Measurements from ENCODE around the gene CKS2.
"Not testable (repeated sequence)": the region's sequence is repeated elsewhere in the genome, so short reads cannot be mapped to it uniquely, and the experiment has no call there.

CKS2 gene

DNA sequence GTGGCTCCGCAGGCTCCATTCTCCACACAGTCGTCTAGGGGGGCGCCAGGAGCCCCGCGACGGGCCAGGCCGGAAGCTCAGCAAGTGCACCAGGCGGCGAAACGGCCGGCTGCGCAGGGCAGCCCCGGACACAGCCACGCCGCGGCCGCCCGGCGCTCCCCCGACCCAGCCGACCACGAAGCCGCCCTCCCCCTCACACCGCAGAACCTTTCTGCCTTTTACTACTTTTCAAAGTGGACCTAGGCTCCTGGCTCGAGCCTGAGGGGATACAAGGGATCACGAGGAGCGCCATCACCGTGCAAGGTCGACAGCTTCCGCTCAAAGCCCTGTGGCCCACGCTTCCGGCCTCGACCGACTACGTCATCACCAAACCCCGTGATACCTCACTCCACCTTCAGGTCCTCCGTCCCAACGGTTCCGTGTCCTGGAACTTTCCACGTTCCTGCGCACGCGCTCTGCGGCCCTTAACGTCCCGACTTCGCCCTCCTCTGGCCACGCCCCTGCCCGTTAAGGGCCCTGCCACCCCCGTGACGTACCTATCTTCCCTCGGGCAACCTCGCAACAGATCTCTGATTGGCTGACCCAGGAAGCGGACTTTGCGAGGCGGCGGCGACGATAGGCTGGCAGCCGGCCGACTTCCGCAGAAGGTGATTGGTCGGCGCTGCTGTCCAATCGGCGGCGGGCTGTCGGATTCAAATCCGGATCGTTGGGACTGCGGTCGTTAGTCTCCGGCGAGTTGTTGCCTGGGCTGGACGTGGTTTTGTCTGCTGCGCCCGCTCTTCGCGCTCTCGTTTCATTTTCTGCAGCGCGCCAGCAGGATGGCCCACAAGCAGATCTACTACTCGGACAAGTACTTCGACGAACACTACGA lies at the start of gene CKS2:
Gene CKS2 (plus strand): TSS at position 721 of the 871 bp plus-strand sequence. CDS start 98 bp downstream, at position 819.
- Histone ChIP-seq H3K9ac (ENCODE audit: low read length in 5 of 5) (peak within 1 kb of the TSS; percentile 79 to 98 (median 91)), H3K27ac (ENCODE audit: low read depth, low read length) (peak within 1 kb of the TSS; percentile 100), H3K9me3 (ENCODE audit: control insufficient read depth in 5 of 5, low read length in 5 of 5) (no peaks in the 10 kb centered on the region), H3K36me3 (ENCODE audit: control insufficient read depth in 5 of 5, insufficient read depth in 5 of 5, low read length in 5 of 5) (peaks cover 0 to 2% (median 0%) of the 10 kb centered on the region in 5 donors), H3K4me3 (ENCODE audit: low read depth in 1 of 5, low read length in 5 of 5) (peak within 1 kb of the TSS; percentile 76 to 83 (median 77)), H3K4me1 (ENCODE audit: control insufficient read depth in 5 of 5, insufficient read depth in 5 of 5, low read length in 5 of 5) (peaks cover 0 to 21% (median 19%) of the 10 kb centered on the region in 5 donors), H3K27me3 (ENCODE audit: control insufficient read depth in 5 of 5, insufficient read depth in 4 of 5, low read length in 5 of 5) (peaks cover 0 to 5% (median 0%) of the 10 kb centered on the region in 5 donors)

DNA sequence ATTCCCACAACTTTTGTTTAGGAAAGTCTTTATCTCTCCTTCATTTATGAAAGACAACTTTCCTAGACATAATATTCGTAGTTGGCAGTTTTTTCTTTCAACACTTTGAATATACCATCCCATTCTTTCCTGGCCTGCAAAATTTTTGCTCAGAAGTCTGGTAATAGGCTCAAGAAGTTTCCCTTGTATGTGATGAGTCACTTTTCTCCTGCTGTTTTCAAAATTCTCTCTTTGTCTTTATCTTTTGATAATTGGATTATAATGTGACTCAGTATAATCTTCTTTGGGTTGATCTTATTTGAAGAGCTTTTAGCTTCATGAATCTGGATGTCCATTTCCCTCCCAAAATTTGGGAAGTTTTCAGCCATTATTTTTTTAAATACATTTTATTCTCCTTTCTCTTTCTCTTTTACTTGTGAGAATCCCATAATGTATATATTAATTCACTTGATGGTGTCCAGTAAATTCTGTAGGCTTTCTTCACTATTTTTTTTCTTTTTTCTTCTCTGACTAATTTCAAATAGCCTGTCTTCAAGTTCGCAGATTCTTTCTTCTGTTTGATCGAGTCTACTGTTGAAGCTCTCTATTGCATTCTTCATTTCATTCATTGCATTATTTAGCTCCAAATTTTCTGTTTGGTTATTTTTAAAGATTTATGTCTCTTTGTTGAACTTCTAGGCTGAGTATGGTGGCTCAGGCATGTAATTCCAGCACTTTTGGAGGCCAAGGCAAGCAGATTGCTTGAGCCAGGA lies 37.3 kb upstream of the CKS2 start:
- H3K9ac ChIP-seq (ENCODE audit: low read length in 5 of 5), result no peak overlapping the region
- H3K4me1 ChIP-seq (ENCODE audit: control insufficient read depth in 5 of 5, insufficient read depth in 5 of 5, low read length in 5 of 5), result no peaks in the 10 kb centered on the region
- H3K27me3 ChIP-seq (ENCODE audit: control insufficient read depth in 5 of 5, insufficient read depth in 4 of 5, low read length in 5 of 5), result no peaks in the 10 kb centered on the region
- H3K27ac ChIP-seq (ENCODE audit: low read depth, low read length), result no peak overlapping the region
- peaks cover 4 to 13% (median 8%) of the 10 kb centered on the region in 5 donors for H3K9me3 ChIP-seq (ENCODE audit: control insufficient read depth in 5 of 5, low read length in 5 of 5)
- no peaks in the 10 kb centered on the region for H3K36me3 ChIP-seq (ENCODE audit: control insufficient read depth in 5 of 5, insufficient read depth in 5 of 5, low read length in 5 of 5)
- peak overlapping the region in 1 of 5 donors; percentile 32 for H3K4me3 ChIP-seq (ENCODE audit: low read depth in 1 of 5, low read length in 5 of 5)

- H3K36me3 ChIP-seq (ENCODE audit: control insufficient read depth in 5 of 5, insufficient read depth in 5 of 5, low read length in 5 of 5), result no peaks in the 10 kb centered on the region
- H3K9me3 ChIP-seq (ENCODE audit: control insufficient read depth in 5 of 5, low read length in 5 of 5), result peaks cover 4 to 13% (median 8%) of the 10 kb centered on the region in 5 donors
- no peak overlapping the region for H3K4me3 ChIP-seq (ENCODE audit: low read depth in 1 of 5, low read length in 5 of 5)
- no peak overlapping the region for H3K27ac ChIP-seq (ENCODE audit: low read depth, low read length)
- H3K27me3 ChIP-seq (ENCODE audit: control insufficient read depth in 5 of 5, insufficient read depth in 4 of 5, low read length in 5 of 5), result no peaks in the 10 kb centered on the region
- no peak overlapping the region for H3K9ac ChIP-seq (ENCODE audit: low read length in 5 of 5)
- no peaks in the 10 kb centered on the region for H3K4me1 ChIP-seq (ENCODE audit: control insufficient read depth in 5 of 5, insufficient read depth in 5 of 5, low read length in 5 of 5)
These were observed 36.2 kb upstream of the CKS2 start for GRCh38 chr9:89274838-89275237.

GRCh38 chr9:89276040-89276439 lies 35.0 kb upstream of the CKS2 start:
- H3K4me3 ChIP-seq (ENCODE audit: low read depth in 1 of 5, low read length in 5 of 5); H3K9ac ChIP-seq (ENCODE audit: low read length in 5 of 5); H3K27me3 ChIP-seq (ENCODE audit: control insufficient read depth in 5 of 5, insufficient read depth in 4 of 5, low read length in 5 of 5); H3K27ac ChIP-seq (ENCODE audit: low read depth, low read length); H3K4me1 ChIP-seq (ENCODE audit: control insufficient read depth in 5 of 5, insufficient read depth in 5 of 5, low read length in 5 of 5); H3K36me3 ChIP-seq (ENCODE audit: control insufficient read depth in 5 of 5, insufficient read depth in 5 of 5, low read length in 5 of 5): not testable (repeated sequence)
- peaks cover 4 to 13% (median 8%) of the 10 kb centered on the region in 5 donors for H3K9me3 ChIP-seq (ENCODE audit: control insufficient read depth in 5 of 5, low read length in 5 of 5)

DNA sequence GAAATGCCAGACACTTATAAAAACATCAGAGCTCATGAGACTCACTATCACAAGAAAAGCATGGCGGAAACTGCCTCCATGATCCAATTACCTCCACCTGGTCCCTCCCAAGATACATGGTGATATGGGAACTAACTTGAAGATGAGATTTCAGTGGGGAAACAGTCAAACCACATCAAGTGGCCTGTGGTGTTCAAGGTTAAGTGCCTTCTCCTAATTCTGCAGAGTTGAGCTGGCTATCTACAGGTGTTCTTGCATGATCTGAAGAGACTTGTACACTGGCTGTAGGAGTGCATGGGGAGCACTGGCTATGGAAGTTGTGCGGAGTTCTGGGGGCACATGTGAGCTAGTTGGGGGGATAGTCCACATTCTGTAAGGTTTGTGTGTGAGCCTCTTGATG lies 34.0 kb upstream of the CKS2 start:
- H3K36me3 ChIP-seq (ENCODE audit: control insufficient read depth in 5 of 5, insufficient read depth in 5 of 5, low read length in 5 of 5), result no peaks in the 10 kb centered on the region
- no peak overlapping the region for H3K4me3 ChIP-seq (ENCODE audit: low read depth in 1 of 5, low read length in 5 of 5)

DNA sequence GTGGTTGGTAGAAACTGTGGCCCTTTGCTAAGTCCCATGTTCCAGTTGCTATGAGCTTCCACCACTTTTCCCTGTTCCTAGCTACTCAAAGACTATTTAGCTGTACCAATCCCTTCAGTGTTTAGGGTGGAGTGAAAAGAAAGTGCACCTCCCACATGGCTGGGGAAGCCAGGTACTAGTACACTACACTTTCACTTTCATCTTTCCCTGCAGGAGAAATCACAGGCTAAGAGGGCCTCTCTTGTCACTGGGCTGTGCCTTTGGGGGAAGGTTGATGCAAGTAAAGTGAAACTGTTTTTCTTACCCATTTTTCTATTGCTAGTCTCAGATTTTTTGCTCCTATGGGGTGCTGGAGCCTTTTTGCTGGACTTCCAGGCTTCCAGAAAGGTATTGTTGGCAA lies 33.5 kb upstream of the CKS2 start:
- Histone ChIP-seq H3K27ac (ENCODE audit: low read depth, low read length) (no peak overlapping the region), H3K4me1 (ENCODE audit: control insufficient read depth in 5 of 5, insufficient read depth in 5 of 5, low read length in 5 of 5) (peaks cover 0 to 4% (median 3%) of the 10 kb centered on the region in 5 donors), H3K36me3 (ENCODE audit: control insufficient read depth in 5 of 5, insufficient read depth in 5 of 5, low read length in 5 of 5) (no peaks in the 10 kb centered on the region), H3K27me3 (ENCODE audit: control insufficient read depth in 5 of 5, insufficient read depth in 4 of 5, low read length in 5 of 5) (no peaks in the 10 kb centered on the region), H3K4me3 (ENCODE audit: low read depth in 1 of 5, low read length in 5 of 5) (no peak overlapping the region), H3K9ac (ENCODE audit: low read length in 5 of 5) (no peak overlapping the region), H3K9me3 (ENCODE audit: control insufficient read depth in 5 of 5, low read length in 5 of 5) (peaks cover 4 to 13% (median 8%) of the 10 kb centered on the region in 5 donors)

More for the DNA sequence above, 34.0 kb upstream of the CKS2 start:
- no peak overlapping the region for H3K27ac ChIP-seq (ENCODE audit: low read depth, low read length)
- H3K9me3 ChIP-seq (ENCODE audit: control insufficient read depth in 5 of 5, low read length in 5 of 5), result peaks cover 4 to 13% (median 8%) of the 10 kb centered on the region in 5 donors
- H3K4me1 ChIP-seq (ENCODE audit: control insufficient read depth in 5 of 5, insufficient read depth in 5 of 5, low read length in 5 of 5), result peaks cover 0 to 2% (median 2%) of the 10 kb centered on the region in 5 donors
- H3K27me3 ChIP-seq (ENCODE audit: control insufficient read depth in 5 of 5, insufficient read depth in 4 of 5, low read length in 5 of 5), result no peaks in the 10 kb centered on the region
- no peak overlapping the region for H3K9ac ChIP-seq (ENCODE audit: low read length in 5 of 5)

DNA sequence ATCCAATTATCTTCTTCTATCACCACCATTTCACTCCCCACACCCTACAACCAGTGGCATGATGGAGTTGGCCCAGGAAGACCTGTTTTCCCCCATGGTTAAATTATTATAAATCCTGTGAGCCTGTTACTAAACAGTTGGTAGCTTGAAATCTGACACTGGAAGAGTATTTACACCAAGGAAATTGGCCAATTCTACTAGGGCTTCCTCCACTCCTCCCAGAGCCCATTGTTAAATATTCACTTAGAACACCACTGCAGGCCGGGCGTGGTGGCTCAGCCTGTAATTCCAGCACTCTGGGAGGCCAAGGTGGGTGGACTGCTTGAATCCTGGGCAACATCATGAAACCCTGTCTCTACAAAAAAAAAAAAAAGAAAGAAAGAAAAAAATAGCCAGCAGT lies 32.4 kb upstream of the CKS2 start:
- Histone ChIP-seq H3K27ac (ENCODE audit: low read depth, low read length) (no peak overlapping the region), H3K27me3 (ENCODE audit: control insufficient read depth in 5 of 5, insufficient read depth in 4 of 5, low read length in 5 of 5) (no peaks in the 10 kb centered on the region), H3K36me3 (ENCODE audit: control insufficient read depth in 5 of 5, insufficient read depth in 5 of 5, low read length in 5 of 5) (no peaks in the 10 kb centered on the region), H3K4me1 (ENCODE audit: control insufficient read depth in 5 of 5, insufficient read depth in 5 of 5, low read length in 5 of 5) (peaks cover 0 to 4% (median 3%) of the 10 kb centered on the region in 5 donors), H3K9me3 (ENCODE audit: control insufficient read depth in 5 of 5, low read length in 5 of 5) (peaks cover 2 to 12% (median 6%) of the 10 kb centered on the region in 5 donors), H3K4me3 (ENCODE audit: low read depth in 1 of 5, low read length in 5 of 5) (no peak overlapping the region), H3K9ac (ENCODE audit: low read length in 5 of 5) (no peak overlapping the region)

- no peak overlapping the region for H3K4me3 ChIP-seq (ENCODE audit: low read depth in 1 of 5, low read length in 5 of 5)
- no peak overlapping the region for H3K27ac ChIP-seq (ENCODE audit: low read depth, low read length)
- H3K9me3 ChIP-seq (ENCODE audit: control insufficient read depth in 5 of 5, low read length in 5 of 5), result peaks cover 1 to 7% (median 1%) of the 10 kb centered on the region in 5 donors
- peaks cover 0 to 4% (median 3%) of the 10 kb centered on the region in 5 donors for H3K4me1 ChIP-seq (ENCODE audit: control insufficient read depth in 5 of 5, insufficient read depth in 5 of 5, low read length in 5 of 5)
- no peaks in the 10 kb centered on the region for H3K27me3 ChIP-seq (ENCODE audit: control insufficient read depth in 5 of 5, insufficient read depth in 4 of 5, low read length in 5 of 5)
- H3K36me3 ChIP-seq (ENCODE audit: control insufficient read depth in 5 of 5, insufficient read depth in 5 of 5, low read length in 5 of 5), result no peaks in the 10 kb centered on the region
- no peak overlapping the region for H3K9ac ChIP-seq (ENCODE audit: low read length in 5 of 5)
These were observed 31.8 kb upstream of the CKS2 start for GRCh38 chr9:89278997-89279739.

- H3K27me3 ChIP-seq (ENCODE audit: control insufficient read depth in 5 of 5, insufficient read depth in 4 of 5, low read length in 5 of 5), result no peaks in the 10 kb centered on the region
- H3K9me3 ChIP-seq (ENCODE audit: control insufficient read depth in 5 of 5, low read length in 5 of 5), result no peaks in the 10 kb centered on the region
- H3K4me1 ChIP-seq (ENCODE audit: control insufficient read depth in 5 of 5, insufficient read depth in 5 of 5, low read length in 5 of 5), result peaks cover 0 to 4% (median 3%) of the 10 kb centered on the region in 5 donors
- H3K9ac ChIP-seq (ENCODE audit: low read length in 5 of 5), result no peak overlapping the region
- no peak overlapping the region for H3K27ac ChIP-seq (ENCODE audit: low read depth, low read length)
- no peaks in the 10 kb centered on the region for H3K36me3 ChIP-seq (ENCODE audit: control insufficient read depth in 5 of 5, insufficient read depth in 5 of 5, low read length in 5 of 5)
- no peak overlapping the region for H3K4me3 ChIP-seq (ENCODE audit: low read depth in 1 of 5, low read length in 5 of 5)
These were observed 29.9 kb upstream of the CKS2 start for GRCh38 chr9:89281106-89281505.

Data from subcutaneous abdominal adipose tissue (tissue), 5 donors.